ENCODE data around the gene MMP23B.
A peak's percentile ranks its signal among the peaks of the same experiment; 100 is the strongest.

MMP23B gene

DNA sequence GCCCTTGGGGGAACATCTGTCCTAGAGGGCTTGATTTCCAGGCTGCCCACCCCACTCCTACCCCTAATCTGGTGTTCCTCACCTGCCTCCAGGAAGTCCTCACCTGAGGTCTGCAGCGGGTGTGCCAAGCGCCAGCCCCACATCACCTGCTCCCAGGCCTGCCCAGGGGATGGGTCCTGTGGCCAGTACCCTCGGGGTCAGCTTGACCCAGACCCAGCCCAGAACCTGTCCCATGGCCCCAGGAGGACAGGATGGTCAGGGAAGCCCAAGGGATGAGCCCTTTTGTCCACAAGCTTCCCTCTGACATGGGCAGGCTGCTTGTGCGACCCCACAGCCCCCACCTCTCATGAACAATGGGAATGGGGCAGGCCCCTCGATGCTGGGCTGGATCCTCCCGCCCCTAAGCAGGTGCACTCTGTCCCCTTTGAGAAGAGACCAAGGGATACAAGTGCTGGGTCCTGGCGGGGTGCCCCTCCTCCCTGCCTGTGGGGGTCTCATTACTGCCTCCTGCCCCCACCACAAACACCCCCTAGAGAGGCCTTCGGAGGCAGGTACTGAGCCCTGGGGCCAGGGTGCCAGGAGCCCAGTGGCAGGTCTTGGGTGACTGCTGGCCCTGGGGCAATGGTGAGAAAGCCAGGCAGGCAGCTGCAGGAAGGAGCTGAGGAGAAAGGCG is 13.4 kb upstream of the MMP23B start:
- no peak for DNase-seq (ENCODE audit: extremely low read depth in 1 of 2, low read depth in 1 of 2)

DNA sequence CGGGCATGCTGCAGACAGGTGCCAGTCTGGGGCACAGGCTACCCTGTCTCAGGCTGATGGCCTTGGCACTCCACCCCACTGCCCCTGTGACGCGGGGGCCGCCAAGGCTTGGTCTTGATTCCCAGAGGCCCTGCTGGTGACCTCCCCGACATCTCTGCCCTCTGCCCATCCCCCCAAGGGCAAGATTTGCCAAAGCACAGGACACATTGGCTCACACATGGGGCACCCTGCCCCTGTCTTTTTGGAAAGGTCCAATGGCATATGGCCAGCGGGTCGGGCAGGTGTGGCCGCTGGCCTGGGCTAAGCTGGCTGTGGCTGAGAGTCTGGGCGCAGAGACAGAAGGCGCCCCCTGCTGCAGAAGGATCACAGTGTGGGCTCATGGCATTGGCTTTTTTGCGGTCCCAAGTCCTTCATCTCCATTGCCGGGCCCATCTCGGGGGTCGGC is 12.0 kb upstream of the MMP23B start:
- no peak for DNase-seq (ENCODE audit: extremely low read depth in 1 of 2, low read depth in 1 of 2)

DNA sequence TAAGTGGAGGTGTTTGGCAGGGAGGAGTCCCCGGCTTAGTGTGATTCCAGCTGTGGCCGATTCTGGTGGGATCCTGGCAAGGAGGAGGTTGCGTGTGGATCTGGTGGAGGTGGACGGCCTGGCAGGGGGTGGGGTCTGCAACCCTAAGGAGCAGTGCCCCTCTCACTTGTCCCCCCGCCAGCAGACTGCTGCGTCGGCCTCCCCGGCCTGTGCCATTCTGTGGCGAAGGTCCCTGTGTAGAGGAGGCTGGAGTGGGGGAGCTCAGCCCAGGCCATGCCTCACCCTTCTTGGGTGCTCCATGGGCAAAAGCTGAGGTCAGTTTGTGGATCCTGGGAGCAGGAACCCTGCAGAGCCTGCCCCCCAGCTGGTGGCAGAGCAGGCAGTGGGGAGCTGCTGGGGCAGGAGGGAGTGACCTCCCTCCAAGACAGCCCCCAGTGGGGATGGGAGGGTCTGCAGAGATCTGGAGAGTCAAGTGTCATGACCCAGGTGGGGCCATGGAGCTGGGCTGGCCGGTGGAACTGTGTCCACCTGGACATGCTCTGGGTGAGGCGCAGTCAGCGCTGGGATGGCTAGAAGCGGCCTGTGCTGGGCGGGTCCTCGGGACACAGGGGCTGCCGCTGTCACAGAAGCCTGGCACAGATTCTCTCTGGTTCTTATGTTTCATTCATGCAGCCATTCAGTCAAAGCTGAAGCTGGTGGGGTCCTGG is 11.4 kb upstream of the MMP23B start:
- no peak for DNase-seq (ENCODE audit: extremely low read depth in 1 of 2, low read depth in 1 of 2)

DNA sequence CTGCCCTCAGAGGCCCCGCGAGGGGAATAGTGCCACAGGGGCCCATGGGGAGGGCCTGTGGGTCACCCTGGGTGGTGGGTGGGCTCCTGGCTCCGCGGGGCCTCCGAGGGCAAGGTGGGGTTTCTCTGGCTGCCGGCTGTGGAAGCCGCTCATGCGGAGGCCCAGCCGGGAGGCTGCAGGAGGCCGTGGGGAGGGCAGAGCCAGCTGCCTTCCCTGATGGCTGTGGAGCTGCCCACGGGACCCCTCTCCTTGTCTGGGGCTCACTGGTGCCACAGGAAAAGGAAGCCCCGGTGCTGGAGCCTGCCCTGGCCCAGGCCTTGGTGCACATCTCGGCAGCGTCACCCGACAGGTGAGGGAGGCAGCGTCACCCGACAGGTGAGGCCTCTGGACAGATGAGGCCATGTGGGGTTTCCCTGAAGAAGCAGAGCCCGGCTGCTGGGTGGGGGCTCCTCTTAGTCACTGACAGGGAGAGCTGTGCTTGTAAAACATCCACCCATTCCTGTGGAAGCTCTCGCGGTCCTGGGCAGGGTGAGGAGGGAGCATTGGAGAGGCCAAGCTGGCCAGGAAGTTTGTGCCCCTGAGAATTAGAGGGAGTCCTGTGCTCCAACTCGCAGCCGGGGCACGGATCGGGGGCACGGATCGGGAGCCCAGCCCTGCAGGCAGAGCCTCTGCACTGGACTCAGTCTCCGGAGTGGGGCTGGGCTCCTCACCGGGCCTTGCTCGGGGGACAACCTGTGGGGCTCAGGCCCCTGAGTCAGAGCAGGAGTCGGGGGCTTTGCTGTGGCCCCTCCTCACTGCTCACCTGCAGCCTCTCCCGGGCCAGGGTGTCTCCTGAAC is 10.6 kb upstream of the MMP23B start:
- no peak for DNase-seq (ENCODE audit: extremely low read depth in 1 of 2, low read depth in 1 of 2)

DNA sequence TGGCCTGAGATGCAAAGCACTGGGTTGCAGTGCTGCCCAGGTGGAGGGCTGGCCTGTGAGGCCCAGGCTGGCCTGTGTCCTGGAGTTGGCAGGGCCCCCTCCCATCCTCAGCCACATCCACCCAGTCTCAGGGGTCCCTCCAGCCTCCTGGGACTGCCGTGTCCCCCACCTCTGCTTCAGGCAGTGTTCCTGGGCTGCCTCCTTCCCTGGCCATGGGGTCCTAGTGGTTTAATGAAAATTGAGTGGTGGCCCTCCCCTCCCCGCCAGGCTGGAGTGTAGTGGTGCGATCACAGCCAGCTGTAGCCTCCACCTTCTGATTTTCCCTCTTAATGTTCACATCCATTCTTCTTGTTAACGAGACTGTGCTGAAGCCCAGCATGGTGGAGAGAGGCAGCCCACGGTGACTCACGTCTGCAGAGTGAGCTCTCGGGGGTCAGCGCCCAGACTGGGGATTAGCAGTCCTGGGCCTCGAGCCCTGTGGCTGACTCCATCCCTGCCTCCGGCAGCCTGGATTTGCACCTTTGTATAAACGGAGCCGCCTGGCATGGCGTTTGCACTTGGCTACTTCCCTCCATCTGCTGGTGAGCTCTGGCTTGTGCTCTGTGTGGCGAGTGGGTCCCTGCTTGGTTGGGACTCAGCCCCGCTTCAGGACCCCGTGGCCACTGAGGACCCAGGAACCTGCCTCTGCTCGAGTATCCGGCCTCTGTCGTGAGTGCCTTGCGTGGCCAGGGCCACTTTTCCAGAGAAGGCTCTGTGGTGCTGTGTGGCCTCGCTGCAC is 9.8 kb upstream of the MMP23B start:
- no peak for DNase-seq (ENCODE audit: extremely low read depth in 1 of 2, low read depth in 1 of 2)

DNA sequence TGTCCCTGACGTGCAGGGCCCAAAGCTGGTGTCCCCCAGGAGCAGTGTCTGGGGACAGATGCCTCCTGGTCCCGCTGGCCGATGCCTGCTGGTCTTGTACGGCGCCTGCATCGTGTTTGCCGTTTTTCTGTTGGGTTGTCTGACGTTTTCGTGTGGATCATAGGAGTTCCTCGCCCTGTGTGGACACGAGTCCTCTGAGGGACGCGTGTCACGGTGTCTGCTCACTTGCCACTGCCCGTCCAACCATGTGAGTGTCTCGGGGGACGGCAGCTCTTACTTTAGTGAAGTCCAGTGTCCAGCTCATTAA is 9.2 kb upstream of the MMP23B start:
- DNase-seq (ENCODE audit: extremely low read depth in 1 of 2, low read depth in 1 of 2), result no peak

DNA sequence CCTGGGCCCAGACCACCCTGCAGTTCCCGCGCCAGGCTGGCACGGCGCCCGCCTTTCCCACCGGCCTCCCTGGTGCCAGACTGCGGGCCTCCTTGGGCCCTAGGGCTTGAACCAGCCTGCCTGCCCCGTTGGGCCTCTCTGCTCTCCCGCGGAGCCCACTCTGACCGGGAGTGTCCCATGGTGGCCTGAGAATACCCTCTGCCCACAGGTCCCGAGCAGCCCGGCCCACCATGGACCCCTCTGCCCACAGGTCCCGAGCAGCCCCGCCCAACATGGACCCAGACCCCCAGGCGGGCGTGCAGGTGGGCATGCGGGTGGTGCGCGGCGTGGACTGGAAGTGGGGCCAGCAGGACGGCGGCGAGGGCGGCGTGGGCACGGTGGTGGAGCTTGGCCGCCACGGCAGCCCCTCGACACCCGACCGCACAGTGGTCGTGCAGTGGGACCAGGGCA is 8.8 kb upstream of the MMP23B start:
- DNase-seq (ENCODE audit: extremely low read depth in 1 of 2, low read depth in 1 of 2), result no peak

DNA sequence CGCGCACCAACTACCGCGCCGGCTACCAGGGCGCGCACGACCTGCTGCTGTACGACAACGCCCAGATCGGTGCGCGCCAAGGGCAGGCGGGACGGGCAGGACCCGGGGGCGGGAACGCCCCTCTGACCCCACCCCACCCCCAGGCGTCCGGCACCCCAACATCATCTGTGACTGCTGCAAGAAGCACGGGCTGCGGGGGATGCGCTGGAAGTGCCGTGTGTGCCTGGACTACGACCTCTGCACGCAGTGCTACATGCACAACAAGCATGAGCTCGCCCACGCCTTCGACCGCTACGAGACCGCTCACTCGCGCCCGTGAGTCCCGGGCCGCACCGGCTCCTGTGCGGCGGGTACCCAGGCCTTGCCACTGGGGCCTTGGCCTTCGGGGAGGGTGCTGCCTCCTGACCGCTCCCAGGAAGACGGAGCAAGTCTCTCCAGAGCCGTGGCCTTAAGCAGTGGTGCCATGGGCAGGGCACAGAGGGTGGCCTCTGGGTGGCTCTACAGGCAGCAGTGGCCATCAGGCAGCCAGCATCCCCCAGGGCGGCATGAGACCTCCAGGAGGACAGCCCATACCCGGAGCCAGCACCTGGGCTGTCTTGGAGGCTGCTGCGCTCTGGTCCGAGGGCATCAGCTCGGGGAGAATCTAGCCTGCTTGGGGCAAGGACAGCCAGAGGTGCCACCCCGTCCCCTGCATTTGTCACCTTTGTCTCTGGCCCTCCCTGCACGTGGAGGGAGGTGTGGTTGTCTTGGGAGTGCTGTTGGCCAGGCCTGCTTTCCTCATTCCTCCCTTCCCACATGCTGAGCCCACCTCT is 8.1 kb upstream of the MMP23B start:
- no peak for DNase-seq (ENCODE audit: extremely low read depth in 1 of 2, low read depth in 1 of 2)

DNA sequence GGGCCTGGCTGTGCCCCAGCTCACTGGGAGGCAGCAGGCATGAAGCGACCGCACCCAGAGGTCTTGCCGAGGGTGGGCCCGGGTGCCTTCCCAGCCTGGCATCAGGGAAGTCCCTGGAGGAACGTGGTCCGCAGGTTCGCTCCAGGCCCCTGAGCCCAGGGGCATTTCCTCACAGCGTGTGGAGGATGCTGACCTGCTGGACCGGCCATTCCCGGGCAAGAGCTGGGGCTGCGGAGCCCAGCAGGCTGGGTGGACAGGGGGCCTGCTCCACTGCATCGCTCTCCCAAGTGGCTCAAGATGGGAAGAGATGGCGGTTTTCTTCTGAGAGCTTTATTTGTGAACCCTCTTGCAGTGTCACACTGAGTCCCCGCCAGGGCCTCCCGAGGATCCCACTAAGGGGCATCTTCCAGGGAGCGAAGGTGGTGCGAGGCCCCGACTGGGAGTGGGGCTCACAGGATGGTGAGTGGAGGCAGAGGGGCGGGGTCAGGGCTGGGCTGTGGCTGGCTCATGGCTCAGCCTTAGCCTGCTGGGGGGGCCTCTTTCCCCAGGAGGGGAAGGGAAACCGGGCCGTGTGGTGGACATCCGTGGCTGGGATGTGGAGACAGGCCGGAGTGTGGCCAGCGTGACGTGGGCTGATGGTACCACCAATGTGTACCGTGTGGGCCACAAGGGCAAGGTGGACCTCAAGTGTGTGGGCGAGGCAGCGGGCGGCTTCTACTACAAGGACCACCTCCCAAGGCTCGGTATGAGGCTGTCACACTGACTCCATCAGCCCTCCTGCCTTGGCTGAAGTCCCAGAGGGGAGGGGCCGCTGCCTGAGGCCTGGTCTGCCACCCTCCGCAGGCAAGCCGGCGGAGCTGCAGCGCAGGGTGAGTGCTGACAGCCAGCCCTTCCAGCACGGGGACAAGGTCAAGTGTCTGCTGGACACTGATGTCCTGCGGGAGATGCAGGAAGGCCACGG is 7.2 kb upstream of the MMP23B start:
- DNase-seq (ENCODE audit: extremely low read depth in 1 of 2, low read depth in 1 of 2), result no peak

DNA sequence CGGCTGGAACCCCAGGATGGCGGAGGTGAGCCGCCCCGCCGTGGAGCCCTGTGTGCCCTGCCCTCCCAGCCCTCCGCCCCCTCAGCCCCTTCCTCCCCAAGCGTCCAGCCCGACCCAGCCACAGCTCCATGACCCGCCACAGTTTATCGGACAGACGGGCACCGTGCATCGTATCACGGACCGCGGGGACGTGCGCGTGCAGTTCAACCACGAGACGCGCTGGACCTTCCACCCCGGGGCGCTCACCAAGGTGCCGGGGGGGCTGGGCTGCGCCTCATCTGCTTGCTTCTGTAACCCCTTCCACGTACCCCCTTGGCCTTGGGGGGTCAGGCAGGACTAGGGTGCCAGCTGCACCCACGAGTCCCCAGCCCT is 6.6 kb upstream of the MMP23B start:
- no peak for DNase-seq (ENCODE audit: extremely low read depth in 1 of 2, low read depth in 1 of 2)

DNA sequence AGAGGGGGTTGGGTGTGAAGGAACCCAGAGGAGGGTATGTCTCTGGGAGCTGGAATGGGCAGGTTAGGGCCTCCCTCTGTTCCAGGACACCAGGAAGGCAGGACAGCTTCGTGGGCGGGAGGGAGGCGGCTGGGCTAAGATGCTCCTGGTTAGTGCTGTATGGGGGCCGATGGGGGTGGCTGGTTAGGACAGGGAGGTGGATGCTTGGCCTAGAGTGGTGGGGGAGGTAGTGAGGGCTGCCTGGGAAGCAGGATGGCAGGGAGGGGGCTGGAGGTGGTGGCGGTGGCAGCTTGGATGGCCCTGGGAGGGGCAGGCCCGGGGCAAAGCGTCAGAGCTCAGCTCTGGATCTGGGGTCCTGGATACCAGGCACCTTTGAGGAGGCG is 6.2 kb upstream of the MMP23B start:
- no peak for DNase-seq (ENCODE audit: extremely low read depth in 1 of 2, low read depth in 1 of 2)

DNA sequence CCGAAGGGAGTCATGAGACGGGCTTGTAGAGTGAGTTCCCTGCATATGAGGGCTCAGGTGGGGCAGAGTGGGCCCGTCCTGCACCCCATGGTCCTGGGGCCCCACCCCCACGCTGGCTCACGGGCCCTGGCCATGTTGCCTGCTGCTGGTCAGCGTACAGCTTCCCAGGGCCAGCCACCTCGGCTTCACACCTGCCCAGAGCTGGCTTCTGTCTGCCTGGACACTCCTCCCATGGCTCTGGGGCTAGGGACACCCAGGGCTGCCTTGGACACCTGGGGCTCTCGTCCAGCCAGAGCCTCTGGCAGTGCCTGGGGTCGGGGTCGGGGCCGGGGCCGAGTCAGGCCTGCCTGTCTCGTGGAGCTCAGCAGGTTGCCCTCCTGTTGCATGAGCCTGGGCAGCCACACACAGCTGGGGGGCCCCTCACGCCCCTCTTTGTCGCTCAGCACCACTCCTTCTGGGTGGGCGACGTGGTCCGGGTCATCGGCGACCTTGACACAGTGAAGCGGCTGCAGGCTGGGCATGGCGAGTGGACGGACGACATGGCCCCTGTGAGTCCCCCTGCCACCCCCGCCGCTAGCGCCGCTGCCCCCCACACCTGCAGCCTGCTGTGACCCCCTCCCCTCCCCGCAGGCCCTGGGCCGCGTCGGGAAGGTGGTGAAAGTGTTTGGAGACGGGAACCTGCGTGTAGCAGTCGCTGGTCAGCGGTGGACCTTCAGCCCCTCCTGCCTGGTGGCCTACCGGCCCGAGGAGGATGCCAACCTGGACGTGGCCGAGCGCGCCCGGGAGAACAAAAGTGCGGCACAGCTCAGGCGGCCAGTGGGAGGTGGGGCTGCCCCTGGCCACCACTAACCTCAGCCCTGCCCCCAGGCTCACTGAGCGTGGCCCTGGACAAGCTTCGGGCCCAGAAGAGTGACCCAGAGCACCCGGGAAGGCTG is 5.5 kb upstream of the MMP23B start:
- no peak for DNase-seq (ENCODE audit: extremely low read depth in 1 of 2, low read depth in 1 of 2)

DNA sequence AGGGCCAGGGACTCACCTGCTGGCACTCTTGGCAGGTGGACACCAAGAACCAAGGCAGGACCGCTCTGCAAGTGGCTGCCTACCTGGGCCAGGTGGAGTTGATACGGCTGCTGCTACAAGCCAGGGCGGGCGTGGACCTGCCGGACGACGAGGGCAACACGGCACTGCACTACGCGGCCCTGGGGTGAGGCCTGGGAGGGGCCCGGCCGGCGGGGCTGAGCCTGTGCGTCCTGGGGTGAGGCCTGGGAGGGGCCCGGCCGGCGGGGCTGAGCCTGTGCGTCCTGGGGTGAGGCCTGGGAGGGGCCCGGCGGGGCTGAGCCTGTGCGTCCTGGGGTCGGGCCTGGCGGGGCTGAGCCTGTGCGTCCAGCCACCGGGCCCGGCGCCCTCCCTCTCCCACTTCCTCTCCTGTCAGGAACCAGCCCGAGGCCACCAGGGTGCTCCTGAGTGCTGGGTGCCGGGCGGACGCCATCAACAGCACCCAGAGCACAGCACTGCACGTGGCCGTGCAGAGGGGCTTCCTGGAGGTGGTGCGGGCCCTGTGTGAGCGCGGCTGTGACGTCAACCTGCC is 4.6 kb upstream of the MMP23B start:
- no peak for DNase-seq (ENCODE audit: extremely low read depth in 1 of 2, low read depth in 1 of 2)

DNA sequence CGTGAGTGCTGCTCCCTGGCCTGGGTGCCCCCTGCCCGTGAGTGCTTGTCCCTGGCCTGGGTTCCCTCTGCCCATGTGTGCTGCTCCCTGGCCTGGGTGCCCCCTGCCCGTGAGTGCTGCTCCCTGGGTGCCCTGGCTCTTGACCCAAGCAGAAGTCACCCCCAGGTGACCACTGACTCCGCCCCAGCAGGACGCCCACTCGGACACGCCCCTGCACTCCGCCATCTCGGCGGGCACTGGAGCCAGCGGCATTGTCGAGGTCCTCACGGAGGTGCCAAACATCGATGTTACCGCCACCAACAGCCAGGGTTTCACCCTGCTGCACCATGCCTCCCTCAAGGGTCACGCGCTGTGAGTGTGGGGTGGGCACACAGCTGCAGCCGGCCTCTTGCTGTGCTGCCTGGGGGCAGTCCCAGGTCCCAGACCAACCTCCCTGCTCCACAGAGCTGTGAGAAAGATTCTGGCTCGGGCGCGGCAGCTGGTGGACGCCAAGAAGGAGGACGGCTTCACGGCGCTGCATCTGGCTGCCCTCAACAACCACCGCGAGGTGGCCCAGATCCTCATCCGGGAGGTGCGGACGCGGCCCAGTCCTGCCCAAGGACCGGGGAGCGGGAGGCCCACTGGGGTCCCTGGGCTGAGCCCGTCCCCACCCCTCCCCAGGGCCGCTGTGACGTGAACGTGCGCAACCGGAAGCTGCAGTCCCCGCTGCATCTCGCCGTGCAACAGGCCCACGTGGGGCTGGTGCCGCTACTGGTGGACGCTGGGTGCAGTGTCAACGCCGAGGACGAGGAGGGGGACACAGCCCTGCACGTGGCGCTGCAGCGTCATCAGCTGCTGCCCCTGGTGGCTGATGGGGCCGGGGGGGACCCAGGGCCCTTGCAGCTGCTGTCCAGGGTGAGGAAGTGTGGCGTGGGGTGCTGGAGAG is 3.9 kb upstream of the MMP23B start:
- no peak for DNase-seq (ENCODE audit: extremely low read depth in 1 of 2, low read depth in 1 of 2)

DNA sequence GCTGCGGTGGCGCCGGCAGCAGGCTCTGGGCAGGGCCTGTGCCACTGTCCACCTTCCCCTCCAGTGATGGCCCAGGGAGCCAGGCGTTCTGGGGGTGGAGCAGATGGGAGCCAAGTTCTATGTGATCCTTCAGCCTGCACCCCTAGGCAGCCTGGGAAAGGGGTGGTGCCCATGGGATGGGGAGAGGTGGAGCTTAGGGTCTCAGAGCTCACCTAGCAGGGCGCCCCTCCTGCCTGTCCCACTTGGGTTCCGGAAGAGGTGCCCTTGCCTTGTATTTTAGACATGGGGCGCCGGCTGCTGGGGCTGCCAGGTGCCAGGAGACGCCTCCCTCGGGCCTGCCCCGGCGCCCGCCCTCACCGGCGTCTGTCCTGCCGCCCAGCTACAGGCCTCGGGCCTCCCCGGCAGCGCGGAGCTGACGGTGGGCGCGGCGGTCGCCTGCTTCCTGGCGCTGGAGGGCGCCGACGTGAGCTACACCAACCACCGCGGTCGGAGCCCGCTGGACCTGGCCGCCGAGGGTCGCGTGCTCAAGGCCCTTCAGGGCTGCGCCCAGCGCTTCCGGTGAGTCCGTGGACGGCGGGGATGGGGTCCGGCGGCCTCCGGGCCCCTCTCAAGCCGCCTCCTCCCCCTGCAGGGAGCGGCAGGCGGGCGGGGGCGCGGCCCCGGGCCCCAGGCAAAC is 3.1 kb upstream of the MMP23B start:
- DNase-seq (ENCODE audit: extremely low read depth in 1 of 2, low read depth in 1 of 2), result peak in 1 of 2 donors; percentile 42
